Stimulated activated CD8-positive, alpha-beta memory T cell treated with anti-CD3 and anti-CD28 coated beads, Interleukin-4, amount 100 ng/mL, for 24 hours (primary cell): ENCODE results near the gene CEACAM21.

Experiments
- DNase-seq: peaks from one replicate; pipeline ENCODE4 v3.0.0-alpha.2; 2020; ENCODE audit warnings: low read depth

CEACAM21 gene

DNA sequence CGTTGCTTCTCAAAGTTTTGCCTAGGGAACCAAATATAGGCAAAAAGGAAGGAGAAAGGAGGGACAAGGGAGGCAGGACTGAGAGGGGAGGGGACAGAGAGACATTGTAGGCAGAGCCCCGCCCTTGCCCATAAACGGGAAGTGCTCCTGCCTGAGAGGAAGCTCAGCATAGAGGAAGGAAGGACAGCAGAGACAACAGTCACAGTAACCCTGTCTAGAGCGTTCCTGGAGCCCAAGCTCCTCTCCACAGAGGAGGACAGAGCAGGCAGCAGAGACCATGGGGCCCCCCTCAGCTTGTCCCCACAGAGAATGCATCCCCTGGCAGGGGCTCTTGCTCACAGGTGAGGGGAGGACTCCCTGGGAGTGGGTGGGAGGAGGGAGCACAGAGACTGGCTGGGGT is at the start of gene CEACAM21:
TSS of gene CEACAM21 (plus strand) at position 169 of the 400 bp plus-strand sequence. CDS start at position 278, 109 bp downstream.
- no peak for DNase-seq

DNA sequence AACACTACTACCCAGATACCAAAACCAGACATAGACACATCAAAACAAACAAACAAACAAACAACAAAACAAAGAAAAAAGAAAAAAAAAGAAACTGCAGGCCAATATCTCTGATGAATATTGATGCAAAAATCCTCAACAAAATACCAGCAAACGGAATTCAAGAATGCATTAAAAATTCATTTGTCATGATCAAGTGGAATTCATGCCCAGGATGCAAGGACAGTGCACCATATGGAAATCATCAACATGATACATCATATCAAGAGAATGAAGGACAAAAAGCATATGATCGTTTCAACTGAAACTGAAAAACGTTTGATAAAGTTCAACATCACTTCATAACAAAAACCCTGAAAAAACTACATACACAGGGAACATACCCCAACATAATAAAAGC is 48.9 kb upstream of the CEACAM21 start:
- DNase-seq, result no peak

DNA sequence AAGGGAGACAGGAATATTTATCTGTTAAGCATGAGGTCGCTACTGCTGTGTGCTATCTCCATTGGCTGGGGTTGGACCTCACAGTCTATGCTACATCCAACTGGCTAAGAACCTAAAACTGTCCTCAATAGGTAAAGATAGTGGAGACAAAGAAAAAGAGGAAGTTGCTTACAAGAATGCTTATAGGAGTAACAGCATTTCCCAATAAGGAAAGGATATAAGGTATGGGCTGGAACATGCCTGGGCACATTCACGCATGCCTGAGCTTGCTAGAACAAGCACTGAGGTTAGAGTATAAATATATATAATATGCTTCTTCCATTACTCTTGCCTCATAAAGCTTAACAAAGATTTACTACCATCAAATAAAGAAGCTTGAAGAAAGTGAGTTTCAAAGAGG is 47.9 kb upstream of the CEACAM21 start:
- DNase-seq, result no peak

DNA sequence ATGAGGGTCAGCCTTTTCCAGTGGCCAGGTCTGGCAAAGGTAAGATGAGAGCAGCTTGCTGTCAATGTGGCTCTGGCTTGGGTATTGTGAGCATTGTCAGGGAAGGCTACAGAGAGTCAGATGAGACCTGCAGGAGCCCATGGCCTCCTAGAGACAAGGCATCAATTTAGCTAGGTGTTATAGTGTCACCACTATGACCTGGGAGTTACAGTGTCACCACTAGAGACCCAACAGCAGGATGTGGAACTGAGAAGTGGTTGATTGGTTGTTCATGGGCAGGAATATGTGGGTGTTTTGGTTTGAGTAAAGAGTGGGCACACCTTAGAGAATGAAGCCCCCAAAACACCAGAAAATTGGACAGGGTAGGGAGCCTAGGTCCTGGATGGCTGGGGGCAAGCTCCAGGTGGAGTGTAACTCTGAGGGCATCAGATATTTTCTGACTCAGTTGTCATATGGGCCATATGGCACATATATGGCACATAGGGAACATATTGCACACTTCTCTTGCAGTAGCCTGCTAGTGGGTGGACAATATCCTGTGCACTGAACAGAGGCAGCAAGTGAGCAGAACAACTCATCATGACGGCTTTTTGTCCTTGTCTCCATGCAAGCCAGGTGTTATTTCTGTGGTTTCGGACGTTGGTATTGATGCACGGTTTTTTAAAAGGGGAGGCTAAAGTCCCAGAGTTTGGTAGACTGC is 46.3 kb upstream of the CEACAM21 start:
- no peak for DNase-seq

DNA sequence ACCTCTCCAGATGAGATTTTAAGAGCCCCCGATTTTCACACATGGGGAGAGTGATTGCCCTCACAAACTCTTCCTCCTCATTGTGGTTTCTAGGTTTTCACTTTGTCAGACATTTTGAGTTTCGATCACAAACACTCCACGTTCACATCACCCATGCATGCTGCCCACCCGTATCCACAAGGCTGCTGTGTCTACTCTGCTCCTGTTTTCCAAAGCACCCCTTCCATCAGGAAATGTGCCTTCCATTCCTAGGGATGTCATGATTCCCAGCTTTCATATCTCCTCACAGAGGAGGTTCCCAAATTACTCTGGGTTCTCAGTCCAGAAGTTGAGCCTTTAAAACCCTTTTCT is 45.8 kb upstream of the CEACAM21 start:
- no peak for DNase-seq

DNA sequence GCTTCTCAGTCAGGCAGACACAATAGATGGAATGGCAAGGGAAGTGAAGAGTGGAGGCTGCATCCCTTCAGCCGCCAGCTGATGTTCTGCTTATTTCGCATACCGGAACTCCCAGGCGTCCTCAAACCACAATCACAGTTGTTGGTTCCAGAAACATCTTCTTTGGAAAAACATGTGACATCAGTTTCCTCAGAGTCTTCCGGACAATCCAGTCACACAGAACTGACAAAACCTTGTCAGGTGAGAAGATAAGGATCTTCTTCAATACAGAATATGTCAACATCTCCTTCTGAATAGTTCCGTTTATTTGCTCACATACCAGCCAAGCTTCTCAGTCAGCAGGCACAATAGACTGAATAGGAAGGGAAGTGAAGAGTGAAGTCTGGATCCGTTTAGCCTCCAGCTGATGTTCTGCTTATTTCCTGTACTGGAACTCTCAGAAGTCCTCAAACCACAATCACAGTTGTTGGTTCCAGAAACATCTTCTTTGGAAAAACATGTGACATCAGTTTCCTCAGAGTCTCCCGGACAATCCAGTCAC is 45.1 kb upstream of the CEACAM21 start:
- no peak for DNase-seq

DNA sequence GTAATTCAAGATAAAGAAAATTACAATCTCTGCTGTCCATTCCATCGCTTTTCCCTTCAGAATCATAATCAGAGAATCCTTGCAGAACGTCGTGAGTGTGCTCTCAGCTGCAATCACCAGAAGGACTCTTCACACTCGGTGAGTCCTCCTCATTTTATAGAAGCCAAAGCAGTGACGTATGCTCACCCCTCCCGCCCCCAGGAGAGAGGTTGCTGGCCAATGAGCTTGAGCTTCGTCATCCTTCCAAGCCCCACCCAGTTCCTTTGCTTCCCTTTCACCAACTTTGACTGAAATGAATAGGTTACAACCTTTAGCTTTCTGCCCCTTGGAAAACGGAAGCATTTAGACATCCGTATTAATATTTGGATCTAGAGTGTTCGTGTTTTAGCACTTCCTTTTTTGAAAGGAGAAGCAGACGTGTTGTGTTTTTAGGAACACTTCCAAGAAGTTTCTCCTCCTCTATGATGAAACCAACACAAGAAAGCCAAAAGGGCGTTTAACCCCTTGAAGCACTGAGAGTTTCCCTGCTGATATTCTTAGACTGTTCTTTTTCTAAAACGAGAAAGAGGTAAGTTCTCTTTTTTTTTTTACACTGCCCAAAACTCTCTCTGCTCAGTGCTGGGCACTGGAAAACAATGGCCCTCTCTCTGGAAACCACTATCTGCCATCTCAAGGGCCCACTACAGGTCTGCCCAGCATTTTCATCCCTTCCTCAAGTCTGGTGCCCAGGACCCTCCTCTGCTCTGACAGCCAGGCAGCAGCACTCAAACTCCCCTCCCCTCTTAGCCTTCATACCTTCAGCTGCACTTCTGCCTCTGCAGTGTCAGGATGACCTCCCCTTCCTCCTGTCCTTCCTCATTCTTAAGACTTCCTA is 44.3 kb upstream of the CEACAM21 start:
- DNase-seq, result peak; percentile 61

DNA sequence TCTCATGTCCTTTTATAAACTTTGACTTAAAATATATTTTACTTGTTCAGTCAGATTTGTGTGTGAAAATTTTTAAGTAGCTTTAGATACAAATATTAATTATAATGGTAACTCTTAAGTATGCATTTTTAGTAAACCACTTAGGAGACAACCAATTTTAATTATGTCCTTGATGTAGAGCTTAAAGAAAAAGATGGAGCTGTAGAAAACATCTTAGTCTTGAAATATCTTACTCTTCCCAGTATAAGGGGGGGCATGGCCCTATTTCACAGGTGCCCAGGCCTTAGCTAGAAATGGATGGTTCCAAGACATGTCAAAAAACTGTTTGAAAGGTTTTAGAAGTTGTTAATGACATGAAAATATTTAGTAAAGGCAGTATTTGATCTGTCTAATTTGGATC is 43.4 kb upstream of the CEACAM21 start:
- no peak for DNase-seq

DNA sequence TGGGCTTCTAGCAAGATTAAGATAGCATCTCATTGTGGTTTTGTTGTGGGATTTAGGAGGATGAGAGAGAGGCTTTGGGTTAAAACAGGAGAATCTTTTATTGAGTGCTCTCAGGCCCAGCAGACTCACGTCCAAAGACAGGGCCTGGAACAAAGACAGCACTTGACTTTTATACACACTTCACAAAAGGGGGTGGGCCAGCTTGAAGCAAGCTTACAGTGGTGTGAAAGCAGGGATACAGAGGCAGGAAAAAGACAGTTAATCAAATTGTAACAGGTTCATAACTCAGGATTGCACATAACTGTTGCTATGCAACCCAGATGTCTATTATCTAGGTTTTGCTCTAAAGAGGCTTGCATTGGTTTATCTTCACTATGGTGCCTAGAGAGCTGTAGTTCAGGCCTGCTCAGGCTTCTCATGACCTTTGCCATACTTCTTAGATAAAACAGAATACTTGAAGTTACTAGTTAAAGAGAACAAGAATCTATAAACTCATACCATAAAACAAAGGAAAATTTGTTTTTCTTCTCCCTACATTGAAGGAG is 42.2 kb upstream of the CEACAM21 start:
- DNase-seq, result no peak

DNA sequence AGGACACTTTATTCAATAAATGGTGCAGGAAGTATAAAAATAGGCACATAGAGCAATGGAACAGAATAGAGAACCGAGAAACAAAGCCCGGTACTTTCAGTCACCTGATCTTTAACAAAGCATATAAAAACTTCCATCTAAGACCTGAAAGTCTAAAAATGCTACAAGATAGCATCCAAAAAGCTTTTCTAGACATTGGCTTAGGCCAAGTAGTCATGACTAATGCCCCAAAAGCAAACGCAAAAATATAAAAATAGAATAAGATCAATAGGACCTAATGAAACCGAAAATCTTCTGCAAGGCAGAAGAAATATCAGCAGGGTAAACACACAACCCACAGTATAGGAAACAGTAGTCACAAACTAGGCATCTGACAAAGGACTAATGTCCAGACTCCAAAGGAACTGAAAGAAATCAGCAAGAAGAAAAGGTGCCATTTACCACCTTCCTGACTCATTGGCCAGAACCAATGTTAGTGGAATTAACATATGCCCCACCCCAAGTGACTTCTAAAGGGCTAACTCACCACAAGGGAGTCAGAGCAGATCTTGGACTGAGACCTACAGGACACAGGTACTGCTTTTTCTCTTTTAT is 40.8 kb upstream of the CEACAM21 start:
- DNase-seq, result no peak

DNA sequence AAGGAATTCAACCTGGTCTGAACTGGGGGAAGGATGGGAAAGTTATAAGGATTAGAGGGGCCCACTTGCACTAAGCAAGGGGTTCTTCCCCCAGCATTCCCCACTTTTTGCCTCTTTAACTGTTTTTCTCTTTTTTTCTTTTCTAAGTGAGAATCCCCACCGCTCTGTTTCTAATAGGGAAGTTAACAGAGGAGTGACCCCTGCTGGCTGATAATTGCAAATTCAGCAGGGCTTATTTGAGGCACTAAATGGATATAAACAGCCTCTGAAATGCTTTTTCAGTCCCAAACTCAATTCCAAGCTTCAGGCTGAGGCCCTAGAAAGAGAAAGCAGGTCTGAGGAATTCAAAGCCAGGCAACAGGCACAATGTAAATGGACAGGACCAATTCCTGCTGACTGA is 38.2 kb upstream of the CEACAM21 start:
- DNase-seq, result no peak

DNA sequence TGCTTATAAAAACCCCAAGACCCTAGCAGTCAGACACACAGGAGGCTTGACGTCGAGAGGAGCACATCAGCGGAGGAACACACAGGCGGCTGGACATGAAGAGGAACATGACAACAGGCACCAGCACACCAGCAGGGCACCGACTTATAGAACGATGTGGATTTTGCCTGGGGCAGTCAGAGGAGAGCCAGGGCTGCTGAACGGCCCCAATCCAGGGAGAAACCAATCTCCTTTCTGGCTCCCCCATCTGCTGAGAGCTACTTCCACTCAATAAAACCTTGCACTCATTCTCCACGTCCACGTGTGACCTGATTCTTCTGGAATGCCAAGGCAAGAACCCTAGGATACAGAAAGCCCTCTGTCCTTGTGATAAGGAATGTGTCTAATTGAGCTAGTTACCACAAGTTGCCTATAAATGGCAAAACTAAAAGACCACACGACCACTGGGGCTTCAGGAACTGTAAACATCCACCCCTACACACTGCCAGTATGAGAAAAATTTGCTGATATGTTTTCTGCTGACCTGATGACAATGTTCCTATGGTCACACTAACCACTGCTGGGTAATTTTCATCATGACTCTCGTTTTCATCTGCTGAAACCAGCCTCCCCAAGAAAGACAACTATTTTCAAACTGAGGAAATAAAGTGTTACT is 35.8 kb upstream of the CEACAM21 start:
- no peak for DNase-seq

DNA sequence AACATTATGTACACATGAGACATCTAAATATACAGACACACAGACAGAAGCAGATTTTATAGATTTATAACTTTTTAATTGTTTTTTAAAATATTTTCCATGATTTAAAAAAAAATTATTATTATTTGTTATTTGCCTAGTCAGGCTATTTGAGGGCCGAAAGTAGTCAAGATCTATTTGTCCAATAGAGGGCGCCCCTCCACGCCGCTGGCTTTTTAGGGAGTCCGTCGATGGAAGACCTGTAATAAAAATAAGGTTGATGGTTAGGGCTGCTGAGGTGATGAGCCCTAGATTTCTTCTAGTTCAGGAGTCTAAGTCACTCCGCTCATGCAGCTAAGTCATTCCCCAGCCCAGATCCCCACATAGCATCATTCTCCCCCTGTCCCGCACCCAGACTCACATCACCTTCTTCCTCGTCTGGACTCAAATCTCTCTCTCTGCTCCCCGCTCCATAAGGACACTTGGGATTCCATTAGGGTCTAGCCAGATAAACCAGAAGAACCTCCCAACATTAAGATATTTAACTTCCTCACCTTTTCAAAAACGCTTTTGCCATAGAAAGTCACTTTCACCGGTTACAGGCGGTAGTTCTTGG is 33.9 kb upstream of the CEACAM21 start:
- DNase-seq, result peak; percentile 65

DNA sequence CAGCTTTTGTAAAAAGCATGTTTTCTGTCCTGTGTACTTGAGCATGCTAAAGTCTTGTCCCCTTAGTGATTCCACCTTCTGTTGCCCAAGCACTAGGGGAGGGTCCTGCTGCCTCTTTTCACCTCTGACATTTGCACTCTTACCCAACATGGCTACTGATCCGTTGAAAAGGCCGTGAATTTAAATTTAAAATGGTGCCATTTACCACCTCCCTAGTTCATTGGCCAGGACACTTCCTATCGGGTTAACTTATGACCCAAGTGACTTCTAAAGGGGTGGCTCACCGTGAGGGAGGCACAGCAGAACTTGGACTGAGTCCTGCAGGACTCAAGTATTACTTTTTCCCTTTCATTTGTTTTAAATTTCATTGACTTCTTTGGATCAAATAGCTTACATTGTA is 33.3 kb upstream of the CEACAM21 start:
- DNase-seq, result no peak

DNA sequence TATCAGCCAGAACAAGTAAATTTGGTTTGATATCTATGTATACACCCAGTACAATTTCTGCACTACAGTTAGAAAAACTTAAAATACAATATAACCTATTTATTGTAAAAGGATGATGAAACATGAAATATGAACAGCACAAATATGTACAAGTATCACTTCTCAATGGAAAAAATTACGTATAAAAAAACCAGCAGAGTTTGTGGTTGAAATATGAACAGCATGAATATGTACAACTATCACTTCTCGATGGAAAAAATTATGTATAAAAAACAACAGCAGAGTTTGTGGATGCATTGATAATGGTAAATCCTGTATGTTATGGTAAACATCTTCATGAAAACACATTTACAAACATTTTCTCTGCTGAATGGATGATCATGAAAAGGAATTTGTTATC is 32.4 kb upstream of the CEACAM21 start:
- DNase-seq, result no peak

DNA sequence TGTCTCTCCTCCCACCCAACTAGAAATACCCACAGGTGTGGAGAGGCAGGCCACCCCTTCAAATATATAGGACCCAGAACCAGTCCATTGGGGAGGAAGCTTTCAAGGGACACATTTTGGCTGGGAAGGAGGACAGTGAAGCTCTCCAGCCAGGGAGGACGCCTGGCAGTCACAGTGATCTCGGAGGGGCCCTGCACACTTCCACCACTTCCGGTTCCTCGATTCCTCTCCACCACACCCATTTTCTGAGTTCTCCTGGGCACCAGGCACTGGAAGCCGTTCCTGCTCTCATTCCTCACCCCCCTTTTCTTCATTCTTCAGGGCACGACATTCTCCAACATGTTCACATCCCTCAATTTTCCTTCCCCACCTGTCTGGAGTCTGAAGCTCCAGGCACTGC is 30.4 kb upstream of the CEACAM21 start:
- DNase-seq, result no peak

DNA sequence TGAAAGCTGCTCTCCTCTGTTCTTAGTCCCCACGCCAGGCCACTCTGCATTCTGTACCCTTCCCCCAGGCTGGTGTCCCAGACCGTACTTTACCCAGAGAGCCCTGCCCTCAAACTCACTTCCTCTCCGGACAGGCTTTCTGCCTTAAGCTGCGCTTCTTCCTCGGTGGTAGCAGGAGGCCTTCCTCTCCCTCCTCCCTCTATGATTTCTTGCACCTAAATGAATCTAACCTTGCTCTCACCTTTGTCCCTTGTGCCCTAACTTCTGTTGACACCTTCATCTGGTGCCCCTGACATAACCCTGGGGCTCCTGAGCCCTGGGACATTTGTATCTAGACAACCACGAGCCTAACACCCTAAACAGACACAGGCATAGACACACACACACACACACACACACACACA is 29.6 kb upstream of the CEACAM21 start:
- no peak for DNase-seq

DNA sequence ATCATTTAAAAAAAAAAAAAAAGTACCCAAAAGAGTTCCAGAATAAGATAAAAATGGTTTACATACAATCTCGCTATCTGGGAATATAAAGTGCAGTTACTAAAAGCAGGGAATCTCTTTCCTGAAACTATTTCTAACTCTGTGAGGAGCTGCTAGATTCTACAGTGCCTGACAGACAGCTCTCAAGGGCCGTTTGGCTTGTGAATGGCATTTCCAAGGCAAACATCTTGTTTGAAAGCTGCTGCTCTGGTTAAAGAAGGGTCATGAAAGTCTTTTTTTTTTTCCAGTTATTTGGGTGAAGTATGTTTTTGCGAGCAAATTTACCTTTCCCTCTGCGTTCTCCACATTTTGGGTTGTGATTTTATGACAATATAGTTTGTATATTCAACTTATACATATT is 29.0 kb upstream of the CEACAM21 start:
- DNase-seq, result no peak

DNA sequence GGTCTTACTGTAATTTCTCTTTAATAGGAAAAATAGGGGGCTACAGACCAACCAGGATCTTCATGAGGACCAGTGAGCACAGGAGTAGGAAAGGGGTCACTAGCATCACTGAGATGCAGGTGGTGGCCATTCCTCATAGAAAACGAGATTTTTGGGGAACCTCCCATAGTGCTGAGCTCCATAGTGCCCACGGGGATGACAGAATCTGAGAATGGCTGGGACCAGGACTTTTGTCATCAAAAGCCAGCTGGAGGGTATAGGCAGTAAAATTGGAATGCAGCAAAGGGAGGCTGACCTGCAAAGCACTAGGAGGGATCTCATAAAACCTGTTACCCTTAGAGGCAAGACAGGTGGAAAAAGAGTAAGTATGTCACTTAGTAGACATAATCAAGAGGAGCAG is 28.4 kb upstream of the CEACAM21 start:
- DNase-seq, result no peak

DNA sequence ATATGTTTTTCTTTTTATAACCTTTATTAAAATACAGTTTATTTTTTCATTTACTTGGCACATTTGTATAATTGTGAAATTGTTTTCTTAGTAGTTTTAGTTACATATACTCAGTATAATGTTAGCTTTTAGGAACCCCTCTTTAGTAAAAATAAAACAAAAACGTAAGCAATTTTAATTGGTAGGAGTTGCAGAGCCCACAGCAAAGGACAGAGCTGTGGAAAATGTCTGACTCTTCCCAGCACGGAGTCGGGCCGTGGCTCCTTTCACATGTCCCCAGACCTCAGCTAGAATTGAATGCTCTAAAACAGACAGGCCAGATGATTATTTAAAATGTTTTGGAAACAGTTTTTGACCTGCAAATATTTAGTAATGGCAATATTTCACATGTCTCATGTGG is 27.9 kb upstream of the CEACAM21 start:
- no peak for DNase-seq

DNA sequence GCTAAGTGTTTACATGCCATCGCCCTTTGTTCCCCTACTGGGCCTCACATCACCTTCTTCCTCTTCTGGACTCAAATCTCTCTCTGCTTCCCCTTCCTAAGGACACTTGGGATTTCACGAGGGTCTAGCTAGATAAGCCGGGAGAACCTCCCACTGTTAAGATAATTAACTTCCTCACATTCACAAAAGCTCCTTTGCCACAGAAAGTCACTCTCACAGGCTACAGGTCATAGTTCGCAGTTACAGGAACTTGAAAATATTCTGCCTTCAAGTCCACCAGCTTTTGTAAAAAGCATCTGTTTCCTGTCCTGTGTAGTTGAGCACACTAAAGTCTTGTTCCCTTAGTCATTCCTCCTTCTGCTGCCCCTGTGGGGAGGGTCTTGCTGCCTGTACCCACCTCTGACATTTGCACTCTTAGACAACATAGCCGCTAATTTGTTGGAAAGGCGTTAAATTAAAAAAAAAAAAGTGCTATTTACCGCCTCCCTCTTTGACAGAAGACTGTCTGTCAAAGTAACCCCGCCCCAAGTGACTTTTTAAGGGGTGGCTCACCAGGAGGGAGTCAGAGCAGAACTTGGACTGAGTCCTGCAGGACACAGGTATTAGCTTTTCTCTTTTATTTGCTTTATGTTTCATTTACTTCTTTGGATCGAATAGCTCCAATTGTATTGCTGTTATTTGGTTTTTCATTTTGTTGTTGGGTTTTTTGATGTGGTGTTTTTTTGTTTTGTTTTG is 26.8 kb upstream of the CEACAM21 start:
- DNase-seq, result peak; percentile 61
